ENCODE measurements around the gene INTS12.

DNA sequence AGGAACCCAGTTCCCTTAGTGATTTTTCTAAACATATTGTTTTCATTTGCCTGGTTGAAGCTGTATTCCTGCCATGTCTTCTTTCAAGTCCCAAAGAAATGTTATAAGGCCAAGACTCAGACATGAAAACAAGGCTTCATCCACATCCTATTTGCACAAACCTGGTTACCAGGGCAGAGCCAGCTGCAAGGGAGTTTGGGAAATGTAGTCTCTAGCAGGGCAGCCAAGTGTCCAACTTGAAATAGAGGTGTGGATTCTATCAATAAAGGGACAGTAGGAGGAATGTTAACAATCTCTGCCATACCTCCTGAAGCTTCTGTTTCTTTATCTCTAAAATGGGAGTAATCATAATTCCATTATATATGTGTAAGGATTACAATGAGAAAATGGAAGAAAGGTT, 56.6 kb downstream of the INTS12 start:
- no peak for TF ChIP-seq KLF10 (tag by site-specific recombination; IDR thresholded peaks at IDR 0.05)
- TF ChIP-seq ZNF174 (tag by site-specific recombination; IDR thresholded peaks at IDR 0.05), result no peak
- TF ChIP-seq YY1 (tag by site-specific recombination; IDR thresholded peaks at IDR 0.05), result no peak
- TF ChIP-seq, protein P1, sequence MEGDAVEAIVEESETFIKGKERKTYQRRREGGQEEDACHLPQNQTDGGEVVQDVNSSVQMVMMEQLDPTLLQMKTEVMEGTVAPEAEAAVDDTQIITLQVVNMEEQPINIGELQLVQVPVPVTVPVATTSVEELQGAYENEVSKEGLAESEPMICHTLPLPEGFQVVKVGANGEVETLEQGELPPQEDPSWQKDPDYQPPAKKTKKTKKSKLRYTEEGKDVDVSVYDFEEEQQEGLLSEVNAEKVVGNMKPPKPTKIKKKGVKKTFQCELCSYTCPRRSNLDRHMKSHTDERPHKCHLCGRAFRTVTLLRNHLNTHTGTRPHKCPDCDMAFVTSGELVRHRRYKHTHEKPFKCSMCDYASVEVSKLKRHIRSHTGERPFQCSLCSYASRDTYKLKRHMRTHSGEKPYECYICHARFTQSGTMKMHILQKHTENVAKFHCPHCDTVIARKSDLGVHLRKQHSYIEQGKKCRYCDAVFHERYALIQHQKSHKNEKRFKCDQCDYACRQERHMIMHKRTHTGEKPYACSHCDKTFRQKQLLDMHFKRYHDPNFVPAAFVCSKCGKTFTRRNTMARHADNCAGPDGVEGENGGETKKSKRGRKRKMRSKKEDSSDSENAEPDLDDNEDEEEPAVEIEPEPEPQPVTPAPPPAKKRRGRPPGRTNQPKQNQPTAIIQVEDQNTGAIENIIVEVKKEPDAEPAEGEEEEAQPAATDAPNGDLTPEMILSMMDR (tag by site-specific recombination; IDR thresholded peaks at IDR 0.05), result no peak
- TF ChIP-seq HOXA7 (CRISPR knock-in tag; IDR thresholded peaks at IDR 0.05; ENCODE audit: borderline replicate concordance), result no peak
- no peak for TF ChIP-seq ZIC2 (tag by site-specific recombination; IDR thresholded peaks at IDR 0.05)
- no peak for TF ChIP-seq ZNF302 (tag by site-specific recombination; IDR thresholded peaks at IDR 0.05; ENCODE audit: low read depth)
- TF ChIP-seq ZNF529 (tag by site-specific recombination; IDR thresholded peaks at IDR 0.05; ENCODE audit: insufficient replicate concordance), result no peak
- TF ChIP-seq ZNF184 (tag by site-specific recombination; IDR thresholded peaks at IDR 0.05), result no peak
- no peak for TF ChIP-seq ZNF274 (IDR thresholded peaks at IDR 0.05; ENCODE audit: low read length)
- no peak for TF ChIP-seq ZNF274 (tag by site-specific recombination; IDR thresholded peaks at IDR 0.05; ENCODE audit: borderline replicate concordance)
- no peak for TF ChIP-seq MEIS1 (CRISPR knock-in tag; IDR thresholded peaks at IDR 0.05; ENCODE audit: borderline replicate concordance)

Data from HEK293 (cell line).